DOHH2 (cell line): ENCODE results near the gene PDE4B.

Source experiments
- H3F3A ChIP-seq: fragments of 200-600 bp; sonication (generic), shearing (Covaris generic); 2 replicates; pipeline ENCODE4 v1.6.0; 2016; ENCODE audit warnings: antibody characterized with exemption, mild to moderate bottlenecking; ENCODE audit not compliant: control insufficient read depth, insufficient read depth
- H3K27ac ChIP-seq: fragments of 200-600 bp; sonication (generic); 2 replicates; pipeline ENCODE4 v1.5.1; 2014; ENCODE audit warnings: low read depth, mild to moderate bottlenecking, low read length, moderate library complexity
- H3K27me3 ChIP-seq: fragments of 200-600 bp; sonication (generic); 2 replicates; pipeline ENCODE4 v1.6.1; 2014; ENCODE audit warnings: mild to moderate bottlenecking, low read length, mixed read lengths; ENCODE audit not compliant: control insufficient read depth
- H3K36me3 ChIP-seq: fragments of 200-600 bp; sonication (generic); 2 replicates; pipeline ENCODE4 v1.6.1; 2014; ENCODE audit warnings: mild to moderate bottlenecking, low read length, moderate library complexity, mixed read lengths; ENCODE audit not compliant: control insufficient read depth
- H3K4me1 ChIP-seq: fragments of 200-600 bp; sonication (generic); 2 replicates; pipeline ENCODE4 v1.6.1; 2014; ENCODE audit warnings: mild to moderate bottlenecking, low read length, mixed read lengths; ENCODE audit not compliant: control insufficient read depth
- H3K4me2 ChIP-seq: fragments of 200-600 bp; sonication (generic); 2 replicates; pipeline ENCODE4 v1.6.0; 2014; ENCODE audit warnings: mild to moderate bottlenecking, low read length, moderate library complexity
- H3K4me3 ChIP-seq: fragments of 200-600 bp; sonication (generic); 2 replicates; pipeline ENCODE4 v1.5.1; 2014; ENCODE audit warnings: mild to moderate bottlenecking, low read length, mixed read lengths
- H3K79me2 ChIP-seq: fragments of 200-600 bp; sonication (generic); 2 replicates; pipeline ENCODE4 v1.6.1; 2014; ENCODE audit warnings: mild to moderate bottlenecking, low read length, mixed read lengths; ENCODE audit not compliant: control insufficient read depth
- H3K9me2 ChIP-seq: fragments of 200-600 bp; sonication (generic); replicated peaks from 2 replicates; pipeline ENCODE4 v1.6.1; 2014; ENCODE audit warnings: mild to moderate bottlenecking, low read length, mixed read lengths; ENCODE audit not compliant: control insufficient read depth
- H3K9me3 ChIP-seq: fragments of 200-600 bp; sonication (generic); 2 replicates; pipeline ENCODE4 v1.6.1; 2014; ENCODE audit warnings: antibody characterized with exemption, low read length, mixed read lengths; ENCODE audit not compliant: control insufficient read depth, insufficient read depth
- H4K20me1 ChIP-seq: fragments of 200-600 bp; sonication (generic); 2 replicates; pipeline ENCODE4 v1.6.0; 2014; ENCODE audit warnings: low read depth, mild to moderate bottlenecking, antibody characterized with exemption, low read length, moderate library complexity; ENCODE audit not compliant: control insufficient read depth, insufficient read depth
- CTCF ChIP-seq: fragments of 200-600 bp; sonication (generic); IDR thresholded peaks from one replicate; pipeline ENCODE4 v1.5.1; 2014; ENCODE audit warnings: antibody characterized with exemption, mild to moderate bottlenecking, low read depth, low read length; ENCODE audit not compliant: poor library complexity, severe bottlenecking
- EZH2phosphoT487 ChIP-seq: fragments of 200-600 bp; sonication (generic); IDR thresholded peaks from 2 replicates; pipeline ENCODE4 v1.6.1; 2017; ENCODE audit warnings: borderline replicate concordance, mild to moderate bottlenecking, antibody characterized with exemption, low read length, moderate library complexity, mixed read lengths

PDE4B gene

DNA sequence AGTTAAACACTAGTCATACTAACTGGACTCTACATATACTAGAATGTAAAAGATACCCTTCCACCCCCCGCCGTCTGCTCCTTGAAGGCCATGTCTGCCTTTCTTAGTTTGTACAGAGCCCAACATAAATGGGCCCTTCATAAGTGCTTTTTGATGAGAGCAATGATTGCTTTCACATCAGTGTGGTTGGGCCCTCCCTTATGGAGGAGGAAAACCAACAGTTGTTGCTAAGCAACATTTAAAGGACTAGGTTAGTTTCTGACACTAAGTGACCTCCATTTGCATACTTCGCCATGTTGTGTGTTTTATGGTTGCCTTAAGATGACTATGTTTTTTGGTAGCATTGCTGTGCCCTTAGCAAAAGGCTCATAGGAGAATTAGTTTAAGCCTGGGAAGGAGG lies 559.2 kb downstream of the PDE4B start:
- Histone ChIP-seq H4K20me1 (no peaks in the 10 kb centered on the region), H3K4me1 (peaks cover 29% of the 10 kb centered on the region), H3K36me3 (no peaks in the 10 kb centered on the region), H3K79me2 (no peaks in the 10 kb centered on the region), H3F3A (no peaks in the 10 kb centered on the region), H3K4me2 (no peak overlapping the region), H3K27me3 (no peaks in the 10 kb centered on the region), H3K9me3 (no peaks in the 10 kb centered on the region), H3K9me2 (no peaks in the 10 kb centered on the region), H3K27ac (no peak overlapping the region), H3K4me3 (no peak overlapping the region)
- TF ChIP-seq EZH2phosphoT487 (no peak), CTCF (no peak)

- no peaks in the 10 kb centered on the region for H4K20me1 ChIP-seq
- no peak overlapping the region for H3K4me2 ChIP-seq
- H3K27ac ChIP-seq = no peak overlapping the region
- H3K79me2 ChIP-seq = no peaks in the 10 kb centered on the region
- H3K9me3 ChIP-seq = no peaks in the 10 kb centered on the region
- no peaks in the 10 kb centered on the region for H3F3A ChIP-seq
- H3K4me1 ChIP-seq = peaks cover 29% of the 10 kb centered on the region
- H3K4me3 ChIP-seq = no peak overlapping the region
- no peaks in the 10 kb centered on the region for H3K36me3 ChIP-seq
- no peak for TF ChIP-seq EZH2phosphoT487
- no peak for TF ChIP-seq CTCF
- H3K9me2 ChIP-seq = no peaks in the 10 kb centered on the region
- no peaks in the 10 kb centered on the region for H3K27me3 ChIP-seq
Measured at GRCh38 chr1:66352792-66353191, 560.1 kb downstream of the PDE4B start.

- Histone ChIP-seq H3K27ac (no peak overlapping the region), H3K79me2 (no peaks in the 10 kb centered on the region), H3K4me2 (no peak overlapping the region), H4K20me1 (no peaks in the 10 kb centered on the region), H3K27me3 (no peaks in the 10 kb centered on the region), H3K36me3 (no peaks in the 10 kb centered on the region), H3K9me2 (no peaks in the 10 kb centered on the region), H3K4me3 (no peak overlapping the region), H3F3A (no peaks in the 10 kb centered on the region), H3K4me1 (peaks cover 29% of the 10 kb centered on the region), H3K9me3 (no peaks in the 10 kb centered on the region)
- TF ChIP-seq EZH2phosphoT487 (no peak), CTCF (no peak)
Measured at GRCh38 chr1:66353257-66353656, 560.6 kb downstream of the PDE4B start.
